Ramos (cell line): ENCODE data around the gene MLX.
"Not testable (repeated sequence)": the region's sequence is repeated elsewhere in the genome, so short reads cannot be mapped to it uniquely, and the experiment has no call there.

Source experiments
- in situ Hi-C: fragments of 300-500 bp; cut with MboI; formaldehyde crosslinking; loops from one replicate; pipeline ENCODE4 v1.14.3; 2022; ENCODE audit warnings: low sequenced_read_pairs; ENCODE audit not compliant: unreplicated experiment

The MLX gene

GRCh38 chr17:42535155-42536047 lies 31.5 kb upstream of the MLX start:
- in situ Hi-C loops: no loop called here

- in situ Hi-C loops: no loop called here
Observed at GRCh38 chr17:42536048-42536371, 30.9 kb upstream of the MLX start, which contains the start of gene NAGLU. TSS of gene NAGLU (plus strand) at chr17:42536241. CDS start at chr17:42536273, 32 bp downstream.

GRCh38 chr17:42536372-42537155 lies 30.3 kb upstream of the MLX start:
- in situ Hi-C loops: no loop called here

GRCh38 chr17:42537156-42537805 lies 29.6 kb upstream of the MLX start:
- in situ Hi-C loops: no loop called here

GRCh38 chr17:42537826-42538451 lies 29.0 kb upstream of the MLX start:
- in situ Hi-C loops: no loop called here

- in situ Hi-C loops: no loop called here
Observed at GRCh38 chr17:42538482-42538881, 28.4 kb upstream of the MLX start.

GRCh38 chr17:42540558-42540957 lies 26.3 kb upstream of the MLX start:
- in situ Hi-C loops: not testable (repeated sequence)

GRCh38 chr17:42541041-42541833 lies 25.7 kb upstream of the MLX start:
- in situ Hi-C loops: no loop called here

- in situ Hi-C loops: no loop called here
Observed at GRCh38 chr17:42543190-42544079, 23.5 kb upstream of the MLX start.

- in situ Hi-C loops: no loop called here
Observed at GRCh38 chr17:42544874-42545283, 22.0 kb upstream of the MLX start.

GRCh38 chr17:42545755-42546505 lies 21.0 kb upstream of the MLX start:
- in situ Hi-C loops: not testable (repeated sequence)

- in situ Hi-C loops: no loop called here
Observed at GRCh38 chr17:42547001-42547461, 19.9 kb upstream of the MLX start.

GRCh38 chr17:42547698-42548069 lies 19.2 kb upstream of the MLX start:
- in situ Hi-C loops: no loop called here

GRCh38 chr17:42548070-42548837 lies 18.6 kb upstream of the MLX start:
- in situ Hi-C loops: no loop called here

GRCh38 chr17:42548993-42549755 lies 17.7 kb upstream of the MLX start:
- in situ Hi-C loops: no loop called here

GRCh38 chr17:42552736-42553135 lies 14.2 kb upstream of the MLX start, which contains the start of gene HSD17B1:
TSS of gene HSD17B1 (plus strand) at chr17:42552923. CDS start at chr17:42552934, 11 bp downstream.
- in situ Hi-C loops: not testable (repeated sequence)
